Transverse colon (tissue), 4 donors: ENCODE results near the gene VSX2. TPM values are rescaled to one million over a fixed set of nuclear protein-coding genes. Genes with fewer than 3 reads are reported as not detected.

Source experiments
- DNase-seq: peaks from one replicate; pipeline ENCODE4 v3.0.0-alpha.2; 2019
- H3K27ac ChIP-seq, 4 donors: fragments of 200-600 bp; sonication (generic); 2 replicates each; pipeline ENCODE4 v1.5.1; 2016 to 2018; ENCODE audit warnings: inconsistent platforms in 4 of 4
- H3K27me3 ChIP-seq: fragments of 200-600 bp; sonication (generic); 2 replicates; pipeline ENCODE4 v1.5.1; 2017; ENCODE audit warnings: inconsistent platforms
- H3K36me3 ChIP-seq, 4 donors: fragments of 200-600 bp; sonication (generic); 2 replicates each; pipeline ENCODE4 v1.5.1; 2017 to 2019; ENCODE audit warnings: inconsistent platforms in 4 of 4
- H3K4me1 ChIP-seq, 4 donors: fragments of 200-600 bp; sonication (generic); 2 replicates each; pipeline ENCODE4 v1.5.1; 2017 to 2020; ENCODE audit warnings: inconsistent platforms in 4 of 4
- H3K4me3 ChIP-seq, 4 donors: fragments of 200-600 bp; sonication (generic); 1 replicate in 1 of 4; 2 replicates in 3 of 4; pipeline versions ENCODE4 v1.5.1 to v1.6.1; 2017 to 2019; ENCODE audit warnings: inconsistent platforms in 4 of 4
- H3K9me3 ChIP-seq, 2 donors: fragments of 200-600 bp; sonication (generic); 2 replicates each; pipeline ENCODE4 v1.5.1; 2017 to 2019; ENCODE audit warnings: inconsistent platforms in 2 of 2
- EP300 ChIP-seq: sonication (generic); formaldehyde crosslinking; IDR thresholded peaks from one replicate; pipeline ENCODE4 v1.6.1; 2017; ENCODE audit warnings: antibody characterized with exemption, low read depth
- POLR2A ChIP-seq: fragments of 450-650 bp; IDR thresholded peaks from one replicate; pipeline ENCODE4 v1.6.1; 2016; ENCODE audit warnings: antibody characterized with exemption, mild to moderate bottlenecking, moderate library complexity
- POLR2AphosphoS5 ChIP-seq, 3 donors: sonication (generic); formaldehyde crosslinking; IDR thresholded peaks; one replicate each; pipeline ENCODE4 v1.6.1; 2016; ENCODE audit warnings: antibody characterized with exemption in 3 of 3
- WGBS, 2 donors: methylation state at CpG; one replicate each; pipeline ENCODE4 v1.1.5; 2018; ENCODE audit warnings: low coverage in 1 of 2; 5-methylcytosine and 5-hydroxymethylcytosine counted together
- in situ Hi-C, 4 donors: fragments of 200-750 bp; cut with MboI; loops; one replicate each; pipeline versions ENCODE4 v1.15.0 to v1.15.1; 2017; ENCODE audit warnings: low sequenced_read_pairs in 3 of 4, low pct_ligation_motif_present in 1 of 4, low pct_unique_long_range_greater_than_20kb in 1 of 4
- intact Hi-C: fragments of 100-400 bp; cut with DNase I; formaldehyde crosslinking; loops from one replicate; pipeline ENCODE4 v1.15.1; 2023; ENCODE audit warnings: low total_unique reads
- total RNA-seq, 4 donors: library from RNA; depleted of rRNA; stranded (reverse); fragments of >200 nt; gene quantifications; one replicate each; pipeline ENCODE4 v1.1.0, GENCODE V29; 2016
- TF ChIP-seq, protein P1 (sequence below), 5 experiments: fragments of 200-600 bp in 3 of 5; fragments of 450-650 bp in 2 of 5; sonication (generic) in 3 of 5; IDR thresholded peaks; 1 replicate in 2 of 5; 2 replicates in 3 of 5; pipeline ENCODE4 v1.5.1; 2016 to 2017; ENCODE audit warnings: antibody characterized with exemption in 5 of 5, inconsistent platforms in 3 of 5, mild to moderate bottlenecking in 2 of 5, moderate library complexity in 1 of 5

VSX2 gene
- total RNA-seq, 4 donors from 2014 or later = not detected

DNA sequence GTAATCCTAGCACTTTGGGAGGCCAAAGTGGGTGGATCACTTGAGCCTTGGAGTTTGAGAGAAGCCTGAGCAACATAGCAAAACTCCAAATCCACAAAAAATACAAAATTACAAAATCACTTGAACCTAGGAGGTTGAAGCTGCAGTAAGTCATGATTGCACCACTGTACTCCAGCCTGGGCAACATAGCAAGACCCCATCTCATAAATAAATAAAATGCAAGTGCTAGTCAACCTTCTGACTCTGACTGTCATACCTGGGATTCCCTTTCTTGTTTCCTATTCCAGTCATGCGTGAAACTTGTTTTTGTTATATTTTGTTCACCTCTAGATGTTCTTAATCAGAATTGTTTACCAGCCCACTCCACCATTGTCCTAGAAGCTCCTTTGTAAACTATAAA lies 32.1 kb downstream of the VSX2 start:
- intact Hi-C loops (no loop called here), in situ Hi-C loops (no loop called here)
- no peak for DNase-seq
- no peaks in the 10 kb centered on the region for H3K4me1 ChIP-seq
- no peak overlapping the region for H3K4me3 ChIP-seq
- no peaks in the 10 kb centered on the region for H3K9me3 ChIP-seq
- 88 to 90% methylated on average over 1 of the region's 1 CpG for WGBS, 2 donors
- no peak overlapping the region for H3K27ac ChIP-seq
- H3K36me3 ChIP-seq = no peaks in the 10 kb centered on the region
- no peak for TF ChIP-seq POLR2AphosphoS5 (IDR thresholded peaks at IDR 0.05)
- TF ChIP-seq POLR2A = no peak
- no peak for TF ChIP-seq EP300
- TF ChIP-seq, protein P1, sequence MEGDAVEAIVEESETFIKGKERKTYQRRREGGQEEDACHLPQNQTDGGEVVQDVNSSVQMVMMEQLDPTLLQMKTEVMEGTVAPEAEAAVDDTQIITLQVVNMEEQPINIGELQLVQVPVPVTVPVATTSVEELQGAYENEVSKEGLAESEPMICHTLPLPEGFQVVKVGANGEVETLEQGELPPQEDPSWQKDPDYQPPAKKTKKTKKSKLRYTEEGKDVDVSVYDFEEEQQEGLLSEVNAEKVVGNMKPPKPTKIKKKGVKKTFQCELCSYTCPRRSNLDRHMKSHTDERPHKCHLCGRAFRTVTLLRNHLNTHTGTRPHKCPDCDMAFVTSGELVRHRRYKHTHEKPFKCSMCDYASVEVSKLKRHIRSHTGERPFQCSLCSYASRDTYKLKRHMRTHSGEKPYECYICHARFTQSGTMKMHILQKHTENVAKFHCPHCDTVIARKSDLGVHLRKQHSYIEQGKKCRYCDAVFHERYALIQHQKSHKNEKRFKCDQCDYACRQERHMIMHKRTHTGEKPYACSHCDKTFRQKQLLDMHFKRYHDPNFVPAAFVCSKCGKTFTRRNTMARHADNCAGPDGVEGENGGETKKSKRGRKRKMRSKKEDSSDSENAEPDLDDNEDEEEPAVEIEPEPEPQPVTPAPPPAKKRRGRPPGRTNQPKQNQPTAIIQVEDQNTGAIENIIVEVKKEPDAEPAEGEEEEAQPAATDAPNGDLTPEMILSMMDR (IDR thresholded peaks at IDR 0.05) = no peak
- peaks cover 11% of the 10 kb centered on the region for H3K27me3 ChIP-seq

DNA sequence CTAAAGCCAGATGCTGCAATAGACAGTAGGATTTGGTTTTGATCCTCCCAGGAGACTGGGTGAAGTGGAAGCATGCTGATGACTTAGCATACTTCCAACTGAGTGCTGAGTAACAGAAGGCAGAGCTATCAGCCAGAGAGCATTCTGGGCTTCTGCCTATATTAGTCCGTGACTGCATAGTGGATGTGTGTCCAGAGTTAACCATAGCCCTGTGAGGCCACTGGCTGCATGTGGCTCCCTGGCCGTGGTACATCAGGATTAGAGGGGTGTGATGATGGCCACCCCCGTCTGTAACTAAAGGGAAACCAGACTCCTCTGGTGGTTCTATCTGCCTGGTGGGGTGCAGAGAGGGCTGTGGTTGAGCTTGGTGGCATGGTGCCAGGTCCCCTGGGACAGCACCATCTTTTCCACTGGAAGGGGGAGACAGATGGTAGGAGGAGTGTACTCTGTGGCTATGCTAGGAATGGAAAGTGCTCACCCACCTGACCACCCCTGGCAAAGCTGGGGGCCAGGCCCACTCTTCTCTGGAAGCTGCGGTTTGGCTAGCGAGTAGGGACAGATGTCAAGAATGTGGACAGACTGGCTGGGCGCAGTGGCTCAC lies 36.1 kb downstream of the VSX2 start:
- Histone ChIP-seq H3K27ac (no peak overlapping the region), H3K4me1 (no peaks in the 10 kb centered on the region), H3K36me3 (no peaks in the 10 kb centered on the region), H3K27me3 (peaks cover 11% of the 10 kb centered on the region), H3K4me3 (no peak overlapping the region), H3K9me3 (no peaks in the 10 kb centered on the region)
- DNase-seq = no peak
- in situ Hi-C loops (no loop called here), intact Hi-C loops (no loop called here)
- WGBS, 2 donors = 72% methylated on average over 6 of the region's 6 CpGs; no CpG with 5 or more reads in 1 of the 2 donors
- TF ChIP-seq EP300 (no peak), POLR2AphosphoS5 (IDR thresholded peaks at IDR 0.05) (no peak)

GRCh38 chr14:74278080-74278479 lies 38.8 kb downstream of the VSX2 start:
- intact Hi-C loops = no loop called here

GRCh38 chr14:74281069-74281468 lies 41.8 kb downstream of the VSX2 start:
- in situ Hi-C loops (no loop called here), intact Hi-C loops (no loop called here)
- TF ChIP-seq, protein P1 (IDR thresholded peaks at IDR 0.05) = no peak
- no peak for TF ChIP-seq EP300
- no peak for TF ChIP-seq POLR2A
- TF ChIP-seq POLR2AphosphoS5 (IDR thresholded peaks at IDR 0.05) = no peak
- no peak for DNase-seq
- WGBS, 2 donors = 95% methylated on average over 2 of the region's 2 CpGs; no CpG with 5 or more reads in 1 of the 2 donors
- H3K27me3 ChIP-seq = no peaks in the 10 kb centered on the region
- no peak overlapping the region for H3K27ac ChIP-seq
- no peaks in the 10 kb centered on the region for H3K9me3 ChIP-seq
- no peak overlapping the region for H3K4me3 ChIP-seq
- no peaks in the 10 kb centered on the region for H3K4me1 ChIP-seq
- H3K36me3 ChIP-seq = peaks cover 0 to 16% (median 3%) of the 10 kb centered on the region in 4 donors

More at GRCh38 chr14:74278080-74278479, 38.8 kb downstream of the VSX2 start:
- H3K4me3 ChIP-seq = no peak overlapping the region
- in situ Hi-C loops = no loop called here
- H3K36me3 ChIP-seq = no peaks in the 10 kb centered on the region
- H3K9me3 ChIP-seq = no peaks in the 10 kb centered on the region
- WGBS, 2 donors = 83% methylated on average over 2 of the region's 2 CpGs; no CpG with 5 or more reads in 1 of the 2 donors
- no peak for DNase-seq
- H3K27ac ChIP-seq = no peak overlapping the region
- TF ChIP-seq POLR2AphosphoS5 (IDR thresholded peaks at IDR 0.05) (no peak), POLR2A (no peak), EP300 (no peak)
- TF ChIP-seq, protein P1 (IDR thresholded peaks at IDR 0.05) = no peak
- H3K27me3 ChIP-seq = no peaks in the 10 kb centered on the region
- no peaks in the 10 kb centered on the region for H3K4me1 ChIP-seq
